Measurements from ENCODE around the gene ZGPAT. TPM values are rescaled to one million over a fixed set of nuclear protein-coding genes. Genes with fewer than 3 reads are reported as not detected.

ZGPAT gene
- total RNA-seq, 1 donor, result 11.8 TPM

DNA sequence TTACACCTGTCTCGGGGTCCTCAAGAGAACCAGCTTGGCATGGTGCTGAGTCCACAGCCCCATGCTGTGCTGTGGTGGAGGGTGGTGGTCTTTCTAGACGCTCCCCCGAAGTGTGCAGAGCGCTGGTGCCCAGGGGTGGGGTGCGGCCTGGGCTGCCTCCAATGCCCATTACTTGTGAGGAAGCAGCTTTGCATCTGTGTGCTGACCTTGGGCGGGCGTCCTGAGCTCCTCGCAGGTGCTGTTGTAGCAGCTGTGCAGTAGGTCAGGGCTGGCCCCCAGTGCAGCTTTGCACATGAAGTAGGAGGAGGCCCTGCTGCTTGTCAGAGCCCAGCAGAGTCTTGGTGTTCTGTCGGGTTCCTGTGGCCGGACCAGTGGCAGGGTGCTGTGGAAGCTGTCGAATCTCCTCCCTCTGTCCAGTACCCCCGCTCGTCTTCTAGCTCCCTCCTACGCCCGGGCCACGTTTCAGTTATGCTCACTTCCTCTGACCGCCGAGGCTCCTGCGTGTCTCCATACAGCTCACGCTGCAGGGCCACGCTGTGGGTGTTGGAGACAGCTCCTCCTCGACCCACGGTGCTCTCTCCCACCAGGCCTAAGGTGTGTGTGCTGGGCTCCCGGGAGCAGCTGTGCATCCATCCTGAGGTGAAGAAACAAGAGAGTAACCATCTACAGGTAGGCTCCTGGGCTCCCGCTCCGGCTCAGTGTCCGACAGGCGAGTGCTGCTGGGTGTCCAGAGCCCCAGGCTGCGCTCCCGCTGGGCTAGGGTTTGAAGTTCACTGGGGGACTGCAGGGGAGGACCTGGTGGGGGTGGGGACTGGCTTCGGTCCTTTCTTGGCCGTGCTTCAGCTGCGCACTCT, 45.7 kb upstream of the ZGPAT start:
- TF ChIP-seq, protein P1, sequence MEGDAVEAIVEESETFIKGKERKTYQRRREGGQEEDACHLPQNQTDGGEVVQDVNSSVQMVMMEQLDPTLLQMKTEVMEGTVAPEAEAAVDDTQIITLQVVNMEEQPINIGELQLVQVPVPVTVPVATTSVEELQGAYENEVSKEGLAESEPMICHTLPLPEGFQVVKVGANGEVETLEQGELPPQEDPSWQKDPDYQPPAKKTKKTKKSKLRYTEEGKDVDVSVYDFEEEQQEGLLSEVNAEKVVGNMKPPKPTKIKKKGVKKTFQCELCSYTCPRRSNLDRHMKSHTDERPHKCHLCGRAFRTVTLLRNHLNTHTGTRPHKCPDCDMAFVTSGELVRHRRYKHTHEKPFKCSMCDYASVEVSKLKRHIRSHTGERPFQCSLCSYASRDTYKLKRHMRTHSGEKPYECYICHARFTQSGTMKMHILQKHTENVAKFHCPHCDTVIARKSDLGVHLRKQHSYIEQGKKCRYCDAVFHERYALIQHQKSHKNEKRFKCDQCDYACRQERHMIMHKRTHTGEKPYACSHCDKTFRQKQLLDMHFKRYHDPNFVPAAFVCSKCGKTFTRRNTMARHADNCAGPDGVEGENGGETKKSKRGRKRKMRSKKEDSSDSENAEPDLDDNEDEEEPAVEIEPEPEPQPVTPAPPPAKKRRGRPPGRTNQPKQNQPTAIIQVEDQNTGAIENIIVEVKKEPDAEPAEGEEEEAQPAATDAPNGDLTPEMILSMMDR (IDR thresholded peaks at IDR 0.05; ENCODE audit: insufficient read depth, low read length), result no peak

DNA sequence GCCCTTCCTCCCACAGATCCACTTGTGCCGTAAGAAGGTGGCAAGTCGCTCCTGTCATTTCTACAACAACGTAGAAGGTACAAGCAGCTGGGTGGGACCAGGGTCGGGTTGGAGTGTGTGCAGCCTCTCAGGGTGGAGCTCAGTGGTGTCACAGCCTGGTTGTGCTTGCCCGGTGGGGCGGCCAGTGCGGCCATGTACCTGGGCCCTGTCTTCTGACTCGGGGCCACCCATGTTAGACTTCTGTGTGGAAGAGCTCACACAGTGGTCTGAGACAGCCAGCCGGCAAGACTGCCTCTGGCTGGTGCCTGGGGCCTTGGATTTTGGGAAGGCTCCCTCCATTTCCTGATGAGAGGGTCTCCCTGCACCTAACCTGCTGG, 45.0 kb upstream of the ZGPAT start:
- DNase-seq (ENCODE audit: low read depth), result no peak
- TF ChIP-seq, protein P1 (IDR thresholded peaks at IDR 0.05; ENCODE audit: insufficient read depth, low read length), result no peak
- no peak overlapping the region for H3K4me3 ChIP-seq (ENCODE audit: low read depth, low read length)

More for the DNA sequence above, 45.7 kb upstream of the ZGPAT start:
- DNase-seq (ENCODE audit: low read depth), result no peak
- H3K4me3 ChIP-seq (ENCODE audit: low read depth, low read length), result no peak overlapping the region

DNA sequence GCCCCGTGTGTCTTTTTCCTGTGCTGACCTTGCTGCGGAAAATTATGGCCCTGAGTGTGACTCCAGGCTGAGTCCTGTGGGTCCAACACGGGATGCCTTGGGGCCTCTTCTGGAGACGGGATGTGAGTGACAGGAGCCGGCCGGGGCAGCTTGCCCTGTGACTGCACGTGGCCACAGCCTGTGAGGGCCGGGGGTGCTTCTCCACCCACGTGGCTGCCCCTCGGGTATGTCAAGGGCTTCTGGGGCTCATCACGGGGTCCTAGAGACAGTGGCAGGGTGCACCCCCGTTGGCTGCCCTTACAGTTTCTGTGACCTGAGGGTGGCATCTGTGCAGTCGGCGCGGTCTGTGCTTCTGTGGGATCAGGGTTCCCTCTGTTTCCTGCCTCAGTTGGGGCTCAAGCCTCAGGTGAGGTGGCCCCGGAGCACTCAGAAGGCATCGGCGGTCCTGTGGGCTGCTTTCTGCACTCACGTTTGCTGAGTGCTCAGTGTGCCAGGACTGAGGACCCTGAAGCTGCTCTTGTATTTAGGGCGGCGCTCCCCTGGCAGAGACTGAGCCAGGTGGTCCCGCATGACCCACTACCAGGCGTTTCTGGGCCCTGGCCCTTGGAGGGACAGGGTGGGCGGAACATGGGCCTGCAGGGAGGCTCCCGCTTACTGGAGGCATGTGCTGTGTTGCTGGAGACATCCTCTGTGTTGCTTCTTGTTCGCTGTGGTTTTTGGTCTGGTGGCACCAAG, 44.3 kb upstream of the ZGPAT start:
- no peak for DNase-seq (ENCODE audit: low read depth)
- TF ChIP-seq, protein P1 (IDR thresholded peaks at IDR 0.05; ENCODE audit: insufficient read depth, low read length), result no peak
- H3K4me3 ChIP-seq (ENCODE audit: low read depth, low read length), result no peak overlapping the region

DNA sequence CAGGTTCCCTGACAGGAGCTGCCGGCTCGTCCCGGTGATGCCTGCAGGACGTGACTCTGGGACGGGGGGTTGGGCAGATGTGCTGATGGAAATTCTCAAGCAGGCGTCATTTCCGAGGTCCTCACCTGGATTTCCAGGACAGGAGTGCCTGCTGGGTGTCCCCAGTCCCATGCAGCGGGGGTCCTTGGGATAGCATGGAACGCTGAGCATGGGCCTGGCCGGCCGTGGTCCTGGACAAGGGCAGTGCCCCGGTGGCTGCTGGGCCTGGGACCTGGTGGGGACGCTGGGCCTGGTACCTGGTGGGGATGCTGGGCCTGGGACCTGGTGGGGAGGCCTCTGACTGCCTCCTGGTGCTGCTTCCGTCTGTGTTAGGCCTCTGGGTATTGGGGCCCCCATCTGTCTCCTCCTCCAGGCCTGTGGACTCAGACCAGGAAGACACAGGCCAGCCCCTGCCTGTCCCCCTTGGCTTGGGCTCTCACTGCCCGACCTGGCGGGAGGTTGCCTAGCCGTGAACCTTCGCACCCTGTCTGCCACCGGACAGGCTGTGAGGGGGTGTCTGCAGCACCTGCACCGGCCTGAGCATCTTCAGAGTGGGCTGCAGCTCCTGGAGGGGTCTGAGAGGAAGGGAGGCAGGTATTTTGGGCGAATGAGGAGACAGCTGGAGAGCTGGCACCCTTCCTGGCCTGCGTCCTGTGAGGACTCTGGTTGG, 43.5 kb upstream of the ZGPAT start:
- TF ChIP-seq, protein P1 (IDR thresholded peaks at IDR 0.05; ENCODE audit: insufficient read depth, low read length), result no peak
- no peak for DNase-seq (ENCODE audit: low read depth)

DNA sequence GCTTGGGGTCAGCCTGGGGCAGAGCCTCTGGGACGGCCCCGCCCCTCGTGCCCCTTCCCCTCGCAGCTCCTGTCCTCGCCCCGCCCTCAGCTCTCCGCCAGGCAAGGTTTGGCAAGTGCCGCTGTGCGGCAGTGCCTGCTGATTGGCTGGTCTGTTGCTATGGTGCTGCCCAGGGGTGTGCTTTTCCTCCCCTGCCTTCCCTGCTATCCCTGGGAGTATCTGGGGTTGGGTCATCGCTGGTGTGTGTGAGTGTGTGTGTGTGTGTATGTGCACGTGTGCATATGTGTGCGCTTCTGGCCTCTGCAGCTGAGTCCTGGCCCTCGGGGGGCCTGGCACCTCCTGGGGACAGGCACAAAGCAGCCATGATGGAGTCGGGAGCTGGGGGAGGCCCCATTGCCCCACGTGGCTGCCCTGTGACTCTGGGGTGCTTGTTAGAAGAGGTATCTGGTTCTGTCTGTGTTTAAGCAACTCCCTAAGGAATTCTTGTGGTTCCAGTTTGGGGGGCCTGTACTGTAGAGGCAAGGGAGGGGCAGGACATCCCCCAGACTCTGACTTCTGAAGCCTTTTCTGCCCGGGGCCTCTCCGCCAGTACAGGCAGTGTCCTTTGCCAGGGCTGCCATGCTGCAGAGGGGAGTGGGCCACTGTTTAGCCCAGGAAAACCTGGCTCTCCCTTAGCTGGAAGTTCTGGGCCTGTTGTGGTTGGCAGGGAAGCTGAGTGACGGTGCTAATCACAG, 42.8 kb upstream of the ZGPAT start:
- TF ChIP-seq, protein P1 (IDR thresholded peaks at IDR 0.05; ENCODE audit: insufficient read depth, low read length), result no peak
- peak; percentile 32 for DNase-seq (ENCODE audit: low read depth)
- no peak overlapping the region for H3K4me3 ChIP-seq (ENCODE audit: low read depth, low read length)

More for the DNA sequence above, 43.5 kb upstream of the ZGPAT start:
- H3K4me3 ChIP-seq (ENCODE audit: low read depth, low read length), result no peak overlapping the region

DNA sequence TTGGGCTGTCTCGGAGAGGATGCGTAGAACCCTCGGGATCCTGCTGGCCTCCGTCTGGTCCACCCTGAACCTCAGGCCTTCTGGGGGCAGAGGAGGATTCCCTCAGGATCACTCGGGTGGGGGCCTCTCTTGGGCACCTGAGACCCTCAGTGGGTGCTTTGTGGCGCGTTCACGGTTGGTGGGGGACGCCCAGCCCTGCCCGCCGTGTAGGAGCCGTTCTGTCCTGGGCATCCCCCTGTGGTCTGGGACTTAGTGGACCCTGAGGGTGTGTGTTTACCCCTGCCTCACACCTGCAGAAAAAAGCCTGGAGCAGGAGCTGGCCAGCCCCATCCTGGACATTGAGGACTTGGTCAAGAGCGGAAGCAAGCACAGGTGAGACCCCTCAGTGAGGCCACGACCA, 42.1 kb upstream of the ZGPAT start:
- H3K4me3 ChIP-seq (ENCODE audit: low read depth, low read length), result no peak overlapping the region
- no peak for DNase-seq (ENCODE audit: low read depth)
- TF ChIP-seq, protein P1 (IDR thresholded peaks at IDR 0.05; ENCODE audit: insufficient read depth, low read length), result no peak
